Hypothalamus (tissue), 51 donors: Measurements from ENCODE around the gene ZNF318.
"Not testable (repeated sequence)": the region's sequence is repeated elsewhere in the genome, so short reads cannot be mapped to it uniquely, and the experiment has no call there.

Experiments used
- DNase-seq, 51 donors: peaks; one replicate each; lab custom pipeline; 2025; lab: John Stamatoyannopoulos, UW

The ZNF318 gene, protein sequence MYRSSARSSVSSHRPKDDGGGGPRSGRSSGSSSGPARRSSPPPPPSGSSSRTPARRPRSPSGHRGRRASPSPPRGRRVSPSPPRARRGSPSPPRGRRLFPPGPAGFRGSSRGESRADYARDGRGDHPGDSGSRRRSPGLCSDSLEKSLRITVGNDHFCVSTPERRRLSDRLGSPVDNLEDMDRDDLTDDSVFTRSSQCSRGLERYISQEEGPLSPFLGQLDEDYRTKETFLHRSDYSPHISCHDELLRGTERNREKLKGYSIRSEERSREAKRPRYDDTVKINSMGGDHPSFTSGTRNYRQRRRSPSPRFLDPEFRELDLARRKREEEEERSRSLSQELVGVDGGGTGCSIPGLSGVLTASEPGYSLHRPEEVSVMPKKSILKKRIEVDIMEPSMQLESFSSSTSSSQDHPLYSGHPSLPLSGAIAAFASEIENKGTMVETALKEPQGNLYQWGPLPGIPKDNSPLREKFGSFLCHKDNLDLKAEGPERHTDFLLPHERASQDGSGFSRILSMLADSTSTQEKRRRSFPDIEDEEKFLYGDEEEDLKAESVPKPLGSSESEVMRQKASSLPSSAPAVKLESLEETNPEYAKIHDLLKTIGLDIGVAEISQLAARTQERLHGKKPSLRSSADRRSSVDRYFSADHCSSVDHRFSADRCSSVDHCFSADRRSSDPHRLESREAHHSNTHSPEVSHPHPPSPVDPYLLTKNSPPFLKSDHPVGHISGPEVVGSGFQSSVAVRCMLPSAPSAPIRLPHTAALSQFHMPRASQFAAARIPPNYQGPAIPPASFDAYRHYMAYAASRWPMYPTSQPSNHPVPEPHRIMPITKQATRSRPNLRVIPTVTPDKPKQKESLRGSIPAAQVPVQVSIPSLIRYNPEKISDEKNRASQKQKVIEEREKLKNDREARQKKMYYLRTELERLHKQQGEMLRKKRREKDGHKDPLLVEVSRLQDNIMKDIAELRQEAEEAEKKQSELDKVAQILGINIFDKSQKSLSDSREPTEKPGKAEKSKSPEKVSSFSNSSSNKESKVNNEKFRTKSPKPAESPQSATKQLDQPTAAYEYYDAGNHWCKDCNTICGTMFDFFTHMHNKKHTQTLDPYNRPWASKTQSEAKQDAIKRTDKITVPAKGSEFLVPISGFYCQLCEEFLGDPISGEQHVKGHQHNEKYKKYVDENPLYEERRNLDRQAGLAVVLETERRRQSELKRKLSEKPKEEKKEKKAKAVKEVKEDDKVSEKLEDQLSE (N-terminal part only)

GRCh38 chr6:43369174-43370002 is at the start of gene ZNF318:
ZNF318 (minus strand) TSS chr6:43369647; CDS start chr6:43369365, 282 bp downstream.
- peak; percentile 38 to 98 (median 93) for DNase-seq

DNA sequence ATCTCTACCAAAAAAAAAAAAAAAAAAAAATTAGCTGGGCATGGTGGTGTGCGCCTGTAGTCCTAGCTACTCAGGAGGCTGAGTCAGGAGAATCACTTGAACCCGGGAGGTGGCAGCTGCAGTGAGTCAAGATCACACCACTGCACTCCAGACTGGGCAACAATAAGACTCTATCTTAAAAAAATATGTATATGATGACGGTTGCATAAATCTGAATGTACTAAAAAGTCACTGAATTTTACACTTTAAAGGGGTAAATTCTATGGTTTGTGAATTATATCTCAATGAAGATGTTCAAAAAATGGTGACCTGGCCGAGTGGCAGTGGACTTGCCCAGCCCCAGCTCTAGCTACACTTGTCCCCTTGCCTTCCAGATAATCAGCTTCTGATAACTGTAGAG is 47.5 kb upstream of the ZNF318 start:
- no peak for DNase-seq

GRCh38 chr6:43415275-43415674 is 45.8 kb upstream of the ZNF318 start:
- DNase-seq, result not testable (repeated sequence)

DNA sequence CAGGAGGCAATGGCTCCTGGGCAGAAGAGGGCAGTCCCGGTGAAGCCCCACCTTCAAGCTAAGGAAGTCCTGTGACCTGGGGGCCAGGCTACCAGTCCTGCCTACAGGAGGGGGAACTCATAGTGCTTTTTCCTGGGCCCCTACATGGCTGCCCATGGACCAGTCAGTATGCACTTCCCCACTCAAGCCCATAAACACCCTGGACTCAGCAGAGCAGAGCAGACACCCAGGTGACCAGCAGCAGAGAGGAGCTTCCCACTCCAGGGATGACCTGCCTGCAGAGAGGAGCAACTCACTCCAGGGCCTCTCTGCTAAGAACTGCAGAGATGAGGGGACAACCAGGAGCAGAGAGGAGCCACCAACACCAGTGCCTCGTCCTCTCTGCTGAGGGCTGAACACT is 43.6 kb upstream of the ZNF318 start:
- no peak for DNase-seq

DNA sequence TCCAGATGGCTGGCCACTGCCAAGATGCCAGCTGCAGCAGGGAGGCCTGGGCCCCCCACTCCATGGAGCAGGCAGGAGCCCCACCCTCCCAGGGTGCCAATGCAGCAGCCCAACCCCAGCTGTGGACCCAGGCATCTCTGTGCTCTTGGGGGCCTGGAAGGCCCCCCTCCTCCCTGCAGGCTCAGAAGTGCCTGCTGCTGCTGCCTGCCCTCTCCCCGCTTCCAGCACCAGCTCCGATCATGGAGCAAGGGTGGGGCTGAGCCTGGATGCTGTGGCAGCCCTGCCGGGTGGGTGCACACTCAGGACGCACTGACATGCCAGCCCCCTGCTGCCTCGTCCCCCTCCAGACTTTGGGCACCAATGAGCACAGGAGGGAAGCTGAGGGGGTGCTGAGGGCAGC is 43.1 kb upstream of the ZNF318 start:
- DNase-seq, result no peak

GRCh38 chr6:43410776-43411175 is 41.3 kb upstream of the ZNF318 start:
- not testable (repeated sequence) for DNase-seq

DNA sequence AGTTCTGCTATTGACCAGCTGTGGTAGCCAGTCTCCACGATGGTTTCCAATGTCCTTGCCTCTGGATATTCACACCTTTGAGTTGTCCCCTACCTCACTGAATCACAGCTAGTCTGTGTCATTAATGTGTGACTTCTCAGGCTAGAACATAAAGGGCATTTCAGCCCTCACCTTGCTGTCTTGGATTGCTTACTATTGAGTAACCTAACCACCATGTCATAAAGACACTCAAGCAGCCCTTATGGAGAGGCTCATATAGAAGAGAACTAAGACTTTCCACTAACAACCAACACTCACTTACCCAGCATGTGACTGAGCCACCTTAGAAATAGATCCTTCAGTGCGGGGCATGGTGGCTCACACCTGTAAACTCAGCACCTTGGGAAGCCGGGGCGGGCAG is 38.8 kb upstream of the ZNF318 start:
- no peak for DNase-seq

DNA sequence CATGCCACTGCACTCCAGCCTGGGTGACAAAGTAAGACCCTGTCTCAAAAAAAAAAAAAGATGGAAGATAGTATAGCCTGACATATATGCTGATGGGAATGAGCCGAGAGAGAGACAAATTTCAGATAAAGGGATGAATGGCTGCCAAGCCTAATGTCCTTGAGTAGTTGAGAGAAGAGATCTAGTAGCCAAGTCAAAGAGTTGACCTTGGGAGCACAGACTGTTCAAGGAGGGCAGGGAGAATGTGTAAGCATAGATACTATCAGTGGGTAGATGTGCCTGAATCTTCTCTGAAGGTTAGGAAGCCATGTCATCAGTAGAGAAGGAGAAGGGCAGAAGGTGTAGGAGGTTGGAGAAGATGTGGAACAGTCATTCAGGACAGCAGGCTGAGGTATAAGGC is 37.8 kb upstream of the ZNF318 start:
- no peak for DNase-seq

DNA sequence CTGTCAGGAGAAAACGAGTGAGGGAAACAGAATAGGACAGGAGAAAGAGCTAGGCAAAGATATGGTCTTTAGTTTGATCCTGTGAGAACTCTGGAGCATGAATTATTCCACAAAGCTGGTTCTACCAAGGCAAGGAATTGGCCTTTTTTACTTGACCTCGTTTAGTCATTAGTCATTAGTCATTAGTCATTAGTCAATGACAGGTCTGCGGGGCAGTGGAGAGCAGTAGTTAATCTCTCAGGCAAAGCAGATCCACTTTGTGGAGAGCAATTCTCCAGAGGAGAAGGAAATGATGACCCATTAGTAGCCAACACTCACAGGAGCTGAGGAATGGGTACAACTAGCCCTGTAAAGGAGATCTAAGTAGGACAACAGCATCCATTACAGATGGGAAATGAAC is 35.9 kb upstream of the ZNF318 start:
- DNase-seq, result no peak

DNA sequence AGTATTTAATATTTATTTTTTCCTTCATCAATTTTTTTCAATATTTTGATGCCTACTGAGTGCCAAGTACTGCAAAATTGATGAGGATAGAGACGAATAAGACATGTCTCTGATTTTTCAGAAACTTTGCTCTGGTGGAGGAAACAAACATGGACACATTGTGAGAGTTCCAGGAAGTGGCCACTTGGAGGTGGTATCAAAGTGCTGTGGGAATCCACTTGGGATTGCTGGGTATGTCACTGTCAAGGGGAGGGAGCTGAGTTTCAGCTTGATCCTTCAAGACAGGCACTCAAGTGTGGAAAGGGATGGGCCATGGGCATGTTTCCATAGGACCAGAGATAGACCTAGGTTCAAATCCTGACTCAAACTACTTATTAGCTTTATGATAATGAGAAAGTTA is 33.4 kb upstream of the ZNF318 start:
- DNase-seq, result no peak

DNA sequence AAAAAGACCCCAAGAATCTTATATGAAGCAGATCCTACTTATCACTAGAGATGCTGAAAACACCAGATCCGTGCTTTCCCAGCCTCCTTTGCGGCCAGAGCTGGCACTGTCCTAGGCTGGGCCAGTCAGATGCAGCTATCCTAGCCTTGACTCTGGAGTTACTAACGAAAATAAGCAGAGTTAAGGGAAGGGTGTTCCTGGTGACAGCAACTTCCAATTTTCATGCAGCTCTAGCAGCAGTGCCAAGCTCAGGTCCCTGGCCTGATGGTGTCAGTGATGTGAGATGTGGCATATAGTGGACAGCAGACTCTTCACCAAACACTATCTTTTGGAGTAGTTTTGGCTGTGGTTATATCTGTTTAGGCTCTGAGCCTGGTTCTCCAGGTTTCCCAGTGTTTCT is 32.3 kb upstream of the ZNF318 start:
- DNase-seq, result no peak

DNA sequence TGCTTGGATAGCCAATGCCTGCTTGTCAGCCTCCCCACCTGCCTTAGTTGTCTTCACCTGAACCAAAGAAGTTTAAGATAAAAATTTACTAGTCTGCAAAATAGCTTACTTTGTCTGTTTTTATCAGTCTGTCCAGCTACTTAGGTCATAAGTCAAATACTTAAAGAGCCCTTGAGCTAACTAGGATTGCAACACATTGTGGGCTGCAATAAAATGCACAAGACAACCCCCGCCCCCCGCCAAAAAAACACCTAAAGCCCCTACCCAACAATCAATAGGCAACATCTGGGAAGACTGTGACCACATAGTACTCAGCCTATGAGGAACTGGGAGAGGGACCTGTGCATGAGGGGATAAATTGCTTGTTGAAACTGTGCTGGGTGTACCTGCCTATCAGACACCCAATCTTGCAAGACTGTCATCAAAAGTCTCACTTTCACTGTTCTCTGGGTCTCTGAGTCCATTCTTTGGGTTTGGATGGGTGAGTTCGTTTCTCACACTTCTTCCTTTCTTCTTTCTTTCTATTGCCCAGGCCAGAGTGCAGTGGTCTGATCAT is 30.6 kb upstream of the ZNF318 start:
- DNase-seq, result no peak

DNA sequence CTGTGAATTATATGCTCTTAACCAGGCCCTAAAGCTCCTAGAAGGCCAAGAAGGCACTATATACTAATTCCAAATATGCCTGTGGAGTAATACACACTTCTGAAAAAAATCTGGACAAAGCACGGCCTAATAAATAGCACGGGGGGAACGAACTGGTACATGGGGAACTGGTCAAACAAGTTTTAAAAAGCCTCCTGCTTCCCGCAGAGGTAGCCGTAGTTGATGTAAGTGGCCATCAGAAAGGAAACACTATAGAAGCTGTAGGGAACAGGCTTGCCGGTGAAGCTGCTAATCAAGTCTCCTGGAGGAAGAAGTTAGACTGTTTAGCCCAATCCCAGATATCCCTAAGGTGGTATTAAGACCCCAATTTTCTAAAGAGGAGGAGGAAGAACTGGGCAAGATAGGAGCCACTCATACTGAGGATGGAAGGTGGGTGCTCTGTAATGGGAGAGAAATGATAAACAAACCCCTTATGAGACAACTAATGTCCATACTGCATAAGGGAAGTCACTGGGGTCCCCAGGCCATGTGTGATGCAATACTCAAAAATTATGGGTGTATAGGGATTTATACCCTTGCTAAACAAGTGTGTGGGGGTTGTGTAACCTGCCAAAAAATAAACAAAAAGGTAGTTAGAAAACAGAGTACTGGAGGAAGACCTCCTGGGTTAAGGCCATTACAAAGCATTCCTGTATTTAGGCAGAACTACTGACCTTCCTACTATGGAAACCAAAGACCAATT is 27.1 kb upstream of the ZNF318 start:
- DNase-seq, result no peak

DNA sequence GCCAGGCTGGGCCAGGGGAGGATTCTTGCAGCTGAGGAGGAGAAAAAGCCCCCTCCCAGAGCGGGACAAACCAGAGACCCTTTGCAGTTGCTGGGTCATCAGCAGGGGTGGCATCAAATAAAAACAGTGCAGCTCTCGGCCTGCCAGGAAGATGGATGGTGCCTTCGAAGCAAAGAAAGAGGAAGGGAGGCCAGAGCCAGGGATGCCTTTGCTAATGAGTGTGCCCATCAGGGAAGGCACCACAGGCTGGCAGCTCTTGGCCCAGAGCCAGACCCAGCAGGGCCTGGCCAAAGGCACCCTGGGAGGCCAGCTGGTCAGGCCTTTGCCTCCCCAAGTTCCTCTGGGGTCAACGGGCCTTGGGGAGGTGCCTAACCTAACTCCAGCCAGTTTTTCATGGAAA is 26.3 kb upstream of the ZNF318 start:
- peak in 16 of 51 donors; percentile 2 to 40 (median 6) for DNase-seq

DNA sequence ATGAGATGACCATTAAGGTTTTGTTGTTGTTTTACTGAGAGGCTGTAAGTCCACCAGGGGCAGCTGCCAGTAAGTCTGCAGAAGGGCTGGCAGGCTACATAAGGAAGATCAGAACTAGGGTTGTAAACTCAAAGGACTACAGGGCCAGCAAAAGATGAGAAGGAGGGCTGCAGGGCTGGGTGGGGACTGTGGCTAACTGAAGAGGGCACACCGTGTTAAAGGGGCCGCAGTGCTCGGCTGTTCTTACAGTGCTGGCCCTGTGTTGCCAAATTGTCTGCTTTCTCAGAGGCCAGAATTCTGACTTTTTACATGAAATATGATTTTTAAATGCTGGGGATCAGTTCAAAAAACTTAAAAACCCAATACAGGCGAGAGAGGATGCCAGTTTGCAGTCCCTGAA is 25.5 kb upstream of the ZNF318 start:
- no peak for DNase-seq

- DNase-seq, result no peak
These were observed 24.2 kb upstream of the ZNF318 start for GRCh38 chr6:43393602-43394001.

DNA sequence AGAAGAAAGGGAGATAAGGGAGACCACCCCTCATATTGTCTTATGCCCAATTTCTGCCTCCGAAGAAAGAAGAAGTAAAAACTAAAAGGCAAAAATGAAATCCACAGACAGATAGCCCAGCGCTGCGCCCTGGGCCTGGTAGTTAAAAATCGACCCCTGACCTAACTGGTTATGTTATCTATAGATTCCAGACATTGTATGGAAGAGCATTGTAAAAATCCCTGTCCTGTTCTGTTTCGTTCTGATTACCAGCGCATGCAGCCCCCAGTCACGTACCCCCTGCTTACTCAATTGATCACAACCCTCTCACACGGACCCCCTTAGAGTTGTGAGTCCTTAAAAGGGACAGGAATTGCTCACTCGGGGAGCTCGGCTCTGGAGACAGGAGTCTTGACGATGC is 23.7 kb upstream of the ZNF318 start:
- not testable (repeated sequence) for DNase-seq

DNA sequence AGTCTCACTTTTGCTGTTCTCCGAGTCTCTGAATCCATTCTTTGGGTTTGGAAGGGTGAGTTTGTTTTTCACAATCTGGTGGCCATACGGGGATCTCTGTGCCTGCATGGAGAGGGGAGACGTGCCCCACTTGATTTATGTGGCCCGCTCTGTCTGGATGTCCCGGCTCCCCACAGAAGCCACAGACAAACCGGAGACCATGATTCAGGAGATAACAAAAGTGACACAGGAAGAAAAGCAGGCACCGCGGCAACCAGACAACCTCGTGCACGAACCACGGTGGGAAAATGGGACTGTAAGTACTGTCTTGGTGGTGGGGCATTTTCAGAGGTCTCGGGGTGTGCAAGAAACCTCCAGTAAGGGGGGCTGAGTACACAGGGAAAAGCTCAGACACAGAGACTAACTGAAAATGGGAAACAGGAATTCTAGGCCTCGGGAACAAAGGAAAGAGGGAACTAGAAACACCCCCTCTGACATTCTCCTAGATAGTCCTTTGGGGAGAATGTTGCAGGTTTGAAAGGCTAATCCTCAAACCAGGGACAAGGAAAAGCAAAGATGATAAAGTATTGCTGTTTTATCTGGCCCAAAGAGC is 22.1 kb upstream of the ZNF318 start:
- DNase-seq, result no peak
